GM19468 (cell line): ENCODE results near the gene NSMCE1.

Experiments used
- ATAC-seq: cut with Tn5 transposase; IDR thresholded peaks from one replicate; pipeline ENCODE4 v1.9.1; 2021; ENCODE audit warnings: mild to moderate bottlenecking, moderate library complexity, moderate number of reproducible peaks; ENCODE audit not compliant: unreplicated experiment; ENCODE audit errors: extremely low read depth

The NSMCE1 gene

DNA sequence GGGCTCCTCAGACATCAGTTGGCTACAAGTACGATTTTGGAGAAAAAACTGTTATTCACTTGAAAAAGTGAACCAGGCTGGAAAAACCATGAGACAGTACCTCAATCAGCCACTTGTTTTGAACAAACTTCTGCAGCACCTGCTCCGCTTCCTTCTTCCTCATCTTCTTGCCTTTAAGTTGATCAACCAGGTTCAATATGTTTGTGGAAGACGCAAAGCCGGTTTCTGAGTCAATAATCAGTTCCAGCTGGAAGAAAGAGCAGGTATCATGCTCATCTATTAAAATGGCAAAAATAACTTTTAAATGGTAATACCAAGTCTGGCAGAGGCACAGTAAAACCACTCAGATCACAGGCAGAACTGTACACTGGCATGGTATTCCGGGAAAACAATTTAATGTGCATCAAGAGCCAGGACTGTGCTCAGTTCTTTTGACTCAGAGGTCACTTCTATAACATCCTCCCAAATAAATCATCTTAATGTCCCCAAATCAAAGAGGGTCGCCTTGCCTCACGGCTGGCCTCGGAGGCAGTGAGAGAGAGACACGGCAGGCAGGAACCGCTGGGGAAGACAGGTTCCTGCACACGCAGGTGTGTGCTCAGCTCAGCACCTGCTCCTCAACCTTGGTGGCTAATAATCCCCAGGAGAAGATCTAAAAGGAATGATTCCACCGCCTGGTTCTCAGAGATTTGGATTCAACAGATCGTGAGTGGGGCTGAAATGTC is 35.5 kb downstream of the NSMCE1 start:
- no peak for ATAC-seq

DNA sequence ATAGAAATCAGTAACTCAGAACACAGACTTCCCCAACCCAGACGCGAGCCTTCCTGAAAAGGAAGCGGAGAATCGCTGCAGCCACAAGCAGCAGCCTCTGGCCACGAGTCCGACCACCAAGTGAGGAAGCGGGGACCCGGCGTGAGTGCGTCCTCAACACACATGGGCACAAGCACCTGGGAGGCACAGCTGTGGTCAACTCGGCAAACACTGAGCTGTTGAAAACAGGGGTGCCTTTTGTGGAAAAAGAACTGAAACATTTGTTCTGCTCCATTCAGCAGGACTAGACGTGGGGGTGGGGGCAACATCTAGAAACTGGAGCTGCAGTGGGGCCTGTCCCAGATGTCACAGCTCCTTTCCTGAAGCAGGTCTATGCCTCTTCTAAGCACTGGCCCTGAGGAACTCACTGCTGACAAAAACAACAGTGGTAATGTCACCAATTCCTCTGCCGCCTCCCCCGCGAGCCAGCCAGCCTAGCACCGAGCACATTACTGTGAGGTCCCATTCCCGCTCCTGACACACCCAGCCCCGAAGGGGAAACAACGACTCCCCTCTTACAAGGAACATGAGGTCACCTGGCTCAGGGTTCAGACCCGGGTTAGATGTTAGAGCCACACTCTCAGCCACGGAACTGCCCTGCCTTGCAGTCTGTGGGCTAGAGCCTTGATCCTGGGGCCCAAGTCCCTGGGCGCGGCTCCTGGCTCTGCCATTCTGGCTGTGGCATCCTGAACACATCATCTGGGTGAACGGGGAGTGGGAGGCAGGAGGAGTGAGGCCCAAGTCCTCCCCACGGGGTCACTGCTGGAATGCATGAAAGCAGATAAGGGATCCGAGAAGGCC is 36.3 kb downstream of the NSMCE1 start:
- peak; percentile 21 for ATAC-seq

DNA sequence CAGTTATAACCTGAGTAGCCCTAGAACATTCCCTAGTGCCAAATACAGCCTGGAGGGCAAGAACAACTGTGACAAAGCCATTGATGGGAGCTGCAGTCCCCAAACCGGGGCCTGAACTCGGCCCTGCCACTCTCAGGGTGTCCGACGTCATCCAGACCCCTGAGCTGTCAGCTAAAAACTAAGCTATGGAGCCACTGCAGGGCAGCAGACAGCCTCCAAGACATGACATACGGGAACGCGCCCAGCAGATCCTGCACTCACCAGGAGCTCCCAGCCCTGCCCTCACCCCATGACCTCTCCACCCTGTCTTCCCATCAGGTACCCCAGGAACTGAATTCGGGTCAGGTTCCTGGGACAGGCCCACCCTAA is 36.9 kb downstream of the NSMCE1 start:
- peak; percentile 8 for ATAC-seq

DNA sequence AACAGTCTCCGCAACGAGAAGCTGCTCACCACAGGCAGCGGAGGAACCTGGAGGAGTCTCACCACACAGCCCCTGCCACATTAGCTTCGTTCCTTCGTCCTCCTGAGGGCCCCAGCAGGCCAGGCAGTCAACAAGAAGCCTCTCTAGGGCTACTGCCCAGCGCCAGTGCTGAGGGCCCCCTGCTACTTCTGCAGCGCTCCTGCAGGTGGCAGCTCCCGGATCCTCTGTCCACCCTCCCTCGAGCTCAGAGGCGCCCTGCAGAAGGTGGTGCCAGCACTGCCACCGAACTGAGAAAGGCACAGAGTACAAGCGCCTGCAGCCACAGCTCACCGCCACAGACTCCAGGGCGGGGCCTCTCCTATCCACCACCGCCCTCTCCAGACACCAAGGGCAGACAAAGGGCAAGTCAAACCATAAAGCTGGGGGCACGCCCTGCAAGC is 38.0 kb downstream of the NSMCE1 start:
- ATAC-seq, result no peak

DNA sequence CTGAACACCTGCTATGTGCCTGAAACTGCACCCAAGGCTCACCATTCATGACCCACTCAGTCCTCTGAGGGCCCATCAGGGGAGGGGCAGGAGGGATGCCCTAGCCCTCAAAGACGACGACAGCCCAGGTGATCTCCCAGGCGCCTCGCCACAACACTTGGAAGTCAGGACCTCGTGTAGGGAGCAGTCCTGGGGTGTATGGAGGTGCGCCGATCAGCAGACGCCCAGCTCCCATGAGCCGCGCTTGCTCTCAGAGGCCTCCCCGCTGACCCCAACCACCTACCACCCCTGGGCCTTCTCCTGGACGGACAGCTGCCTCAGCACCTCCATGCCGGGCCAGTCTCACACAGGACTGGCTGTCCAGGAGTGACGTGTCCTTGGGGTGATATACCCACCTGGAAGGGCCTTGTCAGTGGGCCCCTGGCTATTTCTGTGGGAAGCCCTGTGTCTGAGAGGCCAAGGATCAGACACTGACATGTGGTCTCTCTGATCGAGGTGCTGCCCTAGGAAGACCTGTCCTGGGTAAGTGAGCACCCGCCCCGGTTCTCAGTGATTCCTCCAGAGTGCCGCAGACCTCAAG is 38.6 kb downstream of the NSMCE1 start:
- no peak for ATAC-seq

DNA sequence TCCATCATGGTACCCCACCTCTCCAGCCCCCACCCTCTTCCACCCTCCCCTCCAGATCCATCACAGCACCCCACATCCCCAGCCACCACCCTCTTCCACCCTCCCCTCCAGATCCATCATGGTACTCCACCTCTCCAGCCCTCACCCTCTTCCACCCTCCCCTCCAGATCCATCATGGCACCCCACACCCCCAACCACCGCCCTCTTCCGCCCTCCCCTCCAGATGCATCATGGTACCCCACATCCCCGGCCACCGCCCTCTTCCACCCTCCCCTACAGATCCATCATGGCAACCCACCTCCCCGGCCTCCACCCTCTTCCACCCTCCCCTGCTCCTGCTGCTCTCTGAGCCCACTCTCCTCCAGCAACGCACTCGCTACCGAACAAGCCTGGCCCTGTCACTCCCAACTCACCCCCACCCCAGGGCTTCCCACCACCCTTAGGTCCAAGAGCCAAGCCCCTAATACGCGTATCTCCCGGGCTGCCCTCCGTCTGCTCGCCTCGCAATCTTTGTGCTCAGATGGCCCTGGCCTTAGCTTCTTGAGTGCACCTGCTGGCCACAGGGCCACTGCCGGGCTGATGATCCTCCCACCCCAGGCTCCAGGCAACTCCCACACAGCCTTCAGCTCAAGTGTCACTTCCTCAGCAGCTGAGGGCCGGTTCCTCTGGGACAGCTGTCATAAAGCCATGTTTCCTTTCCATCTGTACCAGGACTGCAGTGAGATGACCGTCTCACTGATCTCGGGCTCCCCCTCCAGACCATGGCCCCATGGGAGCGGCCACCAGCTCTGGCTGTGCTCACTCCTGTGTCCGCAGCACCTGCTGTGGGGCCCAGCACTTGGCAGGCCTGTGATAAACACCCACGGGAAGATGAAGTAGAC is 39.7 kb downstream of the NSMCE1 start:
- no peak for ATAC-seq

DNA sequence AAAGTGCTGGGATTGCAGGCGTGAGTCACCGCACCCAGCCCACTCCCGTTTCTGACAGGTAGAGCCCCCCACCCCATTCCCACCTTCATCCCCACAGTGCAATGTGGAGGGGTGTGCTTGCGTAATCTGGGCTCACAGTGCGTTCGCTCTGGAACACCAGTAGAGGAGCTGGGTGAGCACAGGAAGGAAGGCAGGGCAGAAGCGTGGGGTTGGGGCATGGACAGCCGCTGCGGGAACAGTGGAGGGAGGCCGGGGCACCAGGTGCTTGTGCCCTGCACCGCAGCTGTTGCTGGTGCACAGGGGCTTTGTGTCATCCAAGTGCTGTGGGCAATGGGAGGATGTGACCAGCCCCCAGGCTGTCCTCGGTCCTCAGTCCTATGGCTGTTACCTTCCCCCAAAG is 40.5 kb downstream of the NSMCE1 start:
- ATAC-seq, result no peak

DNA sequence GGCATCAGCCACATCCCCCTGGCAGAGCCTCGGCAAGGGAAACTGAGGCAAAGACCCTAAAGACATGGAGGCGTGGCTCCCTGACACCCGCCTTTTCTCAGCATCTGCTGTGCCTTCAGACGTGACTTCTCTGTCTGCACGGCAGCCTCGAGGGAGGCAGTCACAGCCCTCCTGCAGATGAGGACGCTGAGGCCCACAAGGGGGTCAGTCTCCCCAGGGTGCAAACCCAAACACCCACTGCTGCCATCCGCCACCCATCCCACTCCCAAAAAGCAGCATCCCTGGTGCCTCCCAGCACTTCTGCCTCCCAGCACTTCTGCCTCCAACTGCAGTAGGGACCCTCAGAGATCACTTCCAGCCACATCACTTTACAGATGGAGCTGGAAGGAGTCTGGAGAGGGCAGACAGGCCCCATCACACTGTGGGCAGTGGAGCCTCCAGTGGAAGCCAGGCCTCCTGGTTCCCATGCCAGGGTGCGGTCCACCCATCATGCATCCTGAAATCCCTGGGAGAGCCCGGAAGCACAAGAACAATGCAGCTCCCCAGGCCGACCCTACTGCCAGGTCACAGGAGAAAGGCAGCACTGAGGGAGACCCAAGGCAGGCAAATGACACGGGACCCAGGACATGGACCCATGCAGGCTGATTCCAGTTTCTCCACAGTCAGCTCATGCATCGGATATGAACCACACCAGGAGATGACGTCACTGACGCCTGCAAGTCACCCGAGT is 41.4 kb downstream of the NSMCE1 start:
- no peak for ATAC-seq

DNA sequence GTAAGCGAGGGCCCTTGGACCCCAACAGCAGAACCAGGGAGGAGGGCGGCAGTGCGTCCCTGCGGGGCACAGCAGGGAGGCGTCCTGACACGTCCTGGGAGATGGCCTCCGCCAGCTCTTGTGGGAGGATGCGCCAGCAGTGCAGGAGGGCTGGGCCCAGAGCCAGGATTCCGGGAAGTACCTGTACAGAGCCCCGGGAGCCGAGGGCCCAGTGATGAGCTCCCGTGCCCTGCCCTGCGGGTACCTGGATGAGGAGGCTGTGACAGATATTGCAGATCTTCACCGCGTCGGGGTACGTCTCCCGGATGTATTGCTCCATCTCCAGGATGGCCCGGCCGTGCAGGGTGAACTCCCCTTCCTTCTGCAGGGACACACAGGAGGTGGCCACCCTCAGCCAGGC is 42.1 kb downstream of the NSMCE1 start:
- no peak for ATAC-seq

DNA sequence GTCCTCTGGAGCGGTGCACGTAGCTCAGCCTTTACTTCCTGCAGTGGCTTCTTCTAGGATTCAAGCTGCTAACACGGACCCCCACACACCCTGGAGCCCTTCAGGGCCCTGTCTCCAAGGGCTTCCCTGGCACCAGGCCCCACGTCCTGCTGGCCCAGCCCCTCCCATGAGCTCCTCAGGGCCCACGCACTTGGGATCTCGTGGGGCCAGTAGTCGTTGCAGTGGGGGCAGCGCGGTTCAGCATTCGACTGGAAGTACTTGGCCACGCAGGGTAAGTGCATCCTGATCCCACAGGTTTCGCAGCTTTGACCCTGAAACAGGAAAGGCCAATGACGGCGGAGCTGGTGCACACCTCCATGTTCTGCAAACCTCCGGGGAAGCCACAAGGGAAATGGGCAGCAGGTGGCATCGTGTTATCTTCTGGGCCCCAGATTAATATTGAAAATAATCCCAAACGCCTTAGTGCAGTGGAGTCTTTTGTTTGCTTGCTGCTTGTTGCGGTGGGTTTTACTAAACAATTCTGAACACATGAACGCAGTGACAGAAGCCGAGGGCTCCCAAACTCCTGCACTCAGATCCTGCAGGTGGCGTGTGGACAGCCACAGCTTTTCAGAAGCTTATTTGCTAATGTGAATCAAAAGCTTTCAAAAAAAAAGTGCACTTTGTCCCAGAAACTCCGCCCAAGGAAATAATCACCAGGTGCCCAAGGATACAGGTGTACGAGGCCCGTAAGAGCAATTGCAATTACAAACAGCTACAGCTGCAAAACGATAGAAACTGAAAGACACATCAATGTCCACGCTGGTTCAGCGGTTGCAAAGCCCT is 42.8 kb downstream of the NSMCE1 start:
- no peak for ATAC-seq

DNA sequence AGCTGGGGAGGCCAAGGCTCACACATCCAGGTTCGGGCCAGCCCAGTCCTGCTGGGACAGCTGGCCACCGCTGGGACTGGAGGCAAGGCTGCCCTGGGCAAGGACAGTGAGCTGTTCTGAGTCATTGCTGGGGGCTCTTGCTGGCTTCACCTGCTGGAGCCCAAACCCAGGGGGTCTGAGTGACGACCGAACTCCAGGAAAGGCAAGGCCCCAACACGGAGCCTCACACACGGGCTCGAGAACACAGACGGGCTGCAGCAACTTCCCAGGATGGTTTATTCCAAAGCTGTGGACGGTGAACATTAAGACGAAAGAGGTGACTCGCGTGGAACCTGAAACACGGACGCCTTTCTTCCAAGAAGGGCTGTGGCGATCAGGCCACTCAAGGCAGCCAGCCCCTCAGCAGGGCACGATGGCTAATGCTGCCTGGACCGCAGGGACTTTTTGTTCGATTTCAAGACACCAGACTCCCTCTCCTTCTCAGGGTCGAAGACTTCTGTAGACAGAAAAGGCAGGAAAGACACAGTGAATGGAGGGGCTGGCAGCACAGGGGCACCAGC is 43.8 kb downstream of the NSMCE1 start:
- ATAC-seq, result no peak

DNA sequence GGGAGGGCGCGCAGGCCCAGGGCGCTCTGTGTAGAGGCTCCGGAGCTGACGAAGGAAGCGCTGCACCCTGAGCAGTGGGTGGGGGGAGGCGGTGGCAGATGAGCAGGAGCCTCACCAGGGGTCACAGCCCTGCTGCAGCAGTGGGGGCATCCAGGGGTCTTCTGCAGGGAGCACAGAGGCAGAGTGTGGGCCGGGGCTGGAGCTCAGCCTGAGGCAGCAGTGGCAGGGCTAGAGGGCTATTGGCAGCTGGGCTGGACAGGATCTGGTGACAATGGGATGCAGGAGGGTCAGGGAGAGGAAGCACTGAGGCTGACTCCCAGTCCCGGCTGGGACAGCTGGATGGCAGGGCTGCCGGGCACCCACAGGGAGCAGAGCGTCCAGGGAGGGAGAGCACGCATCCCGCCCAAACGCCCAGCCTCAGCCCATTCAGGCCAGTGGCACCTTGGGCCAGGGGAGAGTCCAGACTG is 44.3 kb downstream of the NSMCE1 start:
- ATAC-seq, result no peak

DNA sequence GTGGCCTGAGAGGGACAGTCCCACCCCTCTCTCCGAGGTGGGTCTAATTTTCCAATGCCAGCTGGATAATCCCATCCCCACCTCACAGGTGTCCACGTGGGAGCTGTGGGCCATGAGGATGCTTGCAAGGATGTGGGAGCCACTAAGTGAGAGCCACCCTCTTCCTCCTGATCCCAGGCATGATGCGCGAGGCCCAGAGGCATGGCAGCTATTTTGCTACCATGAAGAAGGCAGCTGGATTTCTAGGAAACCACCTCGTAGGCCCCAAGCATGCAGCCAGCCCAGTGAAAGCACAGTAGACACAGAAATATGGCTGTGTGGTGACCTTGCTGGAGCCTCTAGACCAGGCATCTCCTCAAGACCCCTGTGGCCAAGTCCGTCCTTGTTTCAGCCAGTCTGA is 44.9 kb downstream of the NSMCE1 start:
- ATAC-seq, result no peak

DNA sequence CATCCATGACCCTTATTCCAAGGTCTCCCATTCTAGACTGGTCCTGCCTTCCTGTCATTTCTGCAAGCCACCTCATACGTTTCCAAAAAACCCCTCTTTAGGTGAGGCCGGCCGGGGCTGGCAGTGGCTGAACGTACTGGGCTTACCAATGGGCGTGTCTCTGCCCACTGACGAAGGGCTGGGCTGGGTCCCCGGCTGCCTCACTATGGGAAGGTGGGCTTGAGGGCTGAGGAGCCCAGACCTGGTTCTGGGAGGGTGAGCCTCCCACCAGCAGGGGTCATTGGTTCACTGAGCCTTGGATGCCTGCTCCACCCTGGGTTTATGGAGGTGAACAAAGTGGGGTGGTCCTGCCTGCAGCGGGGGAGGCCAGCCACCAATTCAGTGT is 45.4 kb downstream of the NSMCE1 start:
- ATAC-seq, result no peak

DNA sequence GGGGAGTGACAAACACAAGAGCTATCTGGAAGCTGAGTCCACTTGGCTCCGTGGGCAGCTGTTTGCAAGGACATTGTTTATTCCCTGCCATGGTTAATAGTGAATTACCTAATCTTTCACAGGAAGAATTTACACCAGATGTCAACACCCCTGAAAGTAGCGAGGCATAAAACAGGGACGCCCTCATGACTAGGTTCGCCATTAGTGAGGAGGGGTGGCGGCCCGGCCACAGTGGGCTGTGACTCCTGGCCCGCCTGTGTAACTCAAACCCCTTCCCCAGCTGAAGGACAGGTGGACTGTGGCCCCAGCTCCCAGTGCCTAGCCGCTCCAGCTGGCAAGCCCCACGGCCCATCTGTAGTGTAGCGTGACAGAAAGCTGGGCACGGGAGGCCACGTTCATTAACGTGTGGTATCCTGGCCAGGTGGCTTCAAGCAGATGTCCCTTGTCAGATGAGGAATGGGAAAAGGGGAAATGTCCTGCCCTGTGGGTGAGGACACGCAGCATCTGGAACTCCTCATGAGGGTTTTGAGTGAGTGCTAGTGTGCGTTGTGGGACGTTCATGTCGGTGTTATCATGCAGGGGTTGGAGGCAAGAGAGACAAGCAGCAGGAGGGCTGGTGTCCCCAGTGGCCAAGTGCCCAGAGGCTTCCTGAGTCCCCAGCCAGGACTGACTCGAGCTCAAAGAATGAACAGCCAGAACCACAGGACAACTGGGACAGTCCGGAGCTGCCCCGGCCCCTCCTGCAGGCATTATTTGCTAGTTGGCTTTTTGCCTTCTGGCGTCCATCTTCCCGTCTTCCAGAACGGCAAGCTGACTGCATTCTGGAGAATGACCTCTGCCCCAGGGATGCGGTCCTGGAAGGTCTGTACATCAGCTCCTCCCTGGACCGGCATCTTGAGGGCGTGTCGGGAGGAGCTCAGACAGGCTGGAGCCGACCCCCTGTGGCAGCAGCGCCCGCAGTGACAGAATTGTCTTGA is 46.0 kb downstream of the NSMCE1 start:
- no peak for ATAC-seq

DNA sequence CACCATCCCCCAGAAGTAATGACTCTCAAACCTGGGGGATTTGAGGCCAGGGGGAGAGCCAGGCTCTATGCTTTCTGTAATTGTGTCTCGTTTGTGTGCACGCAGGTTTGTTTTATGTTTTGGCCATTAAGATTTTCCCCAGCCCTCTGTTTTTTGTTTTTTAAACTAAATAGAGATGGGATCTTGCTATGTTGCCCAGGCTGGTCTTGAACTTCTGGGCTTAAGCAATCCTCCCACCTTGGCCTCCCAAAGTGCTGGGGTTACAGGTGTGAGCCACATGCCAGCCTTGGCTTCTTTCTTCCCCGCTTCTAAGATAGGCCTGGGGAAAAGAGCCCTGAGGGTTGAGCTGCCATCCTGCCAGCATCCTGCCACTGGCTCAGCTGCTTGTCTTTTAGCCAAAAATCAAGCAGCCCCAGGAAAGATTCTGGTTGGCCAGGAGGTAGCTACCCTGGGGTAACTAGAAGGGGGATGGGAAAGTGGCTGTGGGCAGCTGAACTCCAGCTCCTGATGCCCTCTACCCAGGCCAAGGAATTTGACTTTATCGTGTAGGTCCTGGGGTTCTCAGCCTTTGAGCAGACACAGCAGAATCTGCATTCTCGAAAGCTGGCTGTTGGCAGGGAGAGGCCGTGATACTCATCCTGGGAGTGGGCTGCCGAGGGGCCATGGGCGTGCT is 46.9 kb downstream of the NSMCE1 start:
- no peak for ATAC-seq

DNA sequence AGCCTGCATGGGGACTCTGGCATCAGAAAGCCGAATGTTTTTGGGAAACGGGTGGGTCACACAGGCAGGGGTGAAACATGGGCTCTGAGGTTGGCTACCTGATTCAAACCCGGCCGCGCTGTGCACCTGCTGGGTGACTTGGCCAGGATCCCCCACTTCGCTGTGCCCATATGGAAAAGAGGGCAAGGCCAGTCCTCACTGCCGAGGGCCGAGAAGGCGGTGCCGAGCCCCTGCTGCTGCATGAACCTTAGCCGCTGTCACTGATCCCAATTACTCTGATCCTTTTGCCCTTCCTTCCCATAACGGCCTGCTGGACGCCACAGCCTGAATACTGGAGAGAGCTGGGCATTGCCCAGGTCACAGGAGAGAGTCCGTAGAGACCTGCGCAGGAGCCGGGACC is 47.6 kb downstream of the NSMCE1 start:
- no peak for ATAC-seq
